IMR-90 (cell line): ENCODE measurements around the gene USP40. TPM values are rescaled to one million over a fixed set of nuclear protein-coding genes. Genes with fewer than 3 reads are reported as not detected.

Experiments used
- ATAC-seq: fragments of 200-7000 bp; cut with Tn5 transposase; 2 replicates; pipeline ENCODE4 v1.9.1; 2020; ENCODE audit warnings: low read depth, mild to moderate bottlenecking, moderate library complexity
- BruUV-seq: library from RNA; stranded (reverse); fragments of 400-500 nt; replicated peaks from 2 replicates; lab custom pipeline; 2021; lab: Mats Ljungman, UMichigan
- CTCF ChIA-PET: fragments of 300-600 bp; formaldehyde crosslinking; extraction: SDS; loops from one replicate; lab custom pipeline; 2021; ENCODE audit warnings: antibody characterized with exemption; lab: Yijun Ruan, JAX
- POLR2A ChIA-PET: fragments of 300-600 bp; sonication (Branson Sonifier 250); formaldehyde crosslinking; loops from one replicate; lab custom pipeline; 2022; ENCODE audit warnings: antibody characterized with exemption; ENCODE audit not compliant: unreplicated experiment; lab: Charles Lee
- DNase-seq: peaks from one replicate; pipeline ENCODE4 v3.0.0; 2013
- H2AFZ ChIP-seq: replicated peaks from 2 replicates; pipeline ENCODE3; 2013; ENCODE audit warnings: low read length, mild to moderate bottlenecking; ENCODE audit not compliant: poor library complexity
- H2AK5ac ChIP-seq: 2 replicates; pipeline ENCODE4 v1.6.1; 2013; ENCODE audit warnings: low read depth, low read length, inconsistent platforms
- H2AK9ac ChIP-seq: replicated peaks from 2 replicates; pipeline ENCODE3; 2013; ENCODE audit warnings: mild to moderate bottlenecking, low read depth, low read length, moderate library complexity; ENCODE audit not compliant: poor library complexity
- H2BK120ac ChIP-seq: 2 replicates; pipeline ENCODE4 v1.6.1; 2013; ENCODE audit warnings: low read depth, low read length, inconsistent platforms
- H2BK15ac ChIP-seq: 3 replicates; pipeline ENCODE4 v1.6.1; 2013; ENCODE audit warnings: low read depth, low read length, inconsistent platforms
- H2BK20ac ChIP-seq: 2 replicates; pipeline ENCODE4 v1.6.1; 2013; ENCODE audit warnings: low read depth, mild to moderate bottlenecking, inconsistent platforms, low read length, moderate library complexity
- H2BK5ac ChIP-seq: 2 replicates; pipeline ENCODE4 v1.6.1; 2013; ENCODE audit warnings: mild to moderate bottlenecking, low read depth, low read length, inconsistent platforms; ENCODE audit not compliant: poor library complexity, severe bottlenecking
- H3K14ac ChIP-seq: replicated peaks from 2 replicates; pipeline ENCODE4 v1.6.1; 2013; ENCODE audit warnings: low read depth, low read length, inconsistent platforms
- H3K18ac ChIP-seq: 2 replicates; pipeline ENCODE4 v1.6.1; 2013; ENCODE audit warnings: low read depth, low read length, control low read depth
- H3K23ac ChIP-seq: 2 replicates; pipeline ENCODE4 v1.6.1; 2013; ENCODE audit warnings: low read depth, low read length, inconsistent platforms
- H3K27ac ChIP-seq: 2 replicates; pipeline ENCODE4 v1.5.1; 2013; ENCODE audit warnings: mild to moderate bottlenecking, control low read depth, low read length; ENCODE audit not compliant: insufficient read depth
- H3K27me3 ChIP-seq: 2 replicates; pipeline ENCODE4 v1.6.1; 2013; ENCODE audit warnings: low read length; ENCODE audit not compliant: control insufficient read depth, insufficient read depth
- H3K36me3 ChIP-seq: 2 replicates; pipeline ENCODE4 v1.6.1; 2013; ENCODE audit warnings: low read length, mixed read lengths; ENCODE audit not compliant: control insufficient read depth, insufficient read depth
- H3K4ac ChIP-seq: 2 replicates; pipeline ENCODE4 v1.6.1; 2013; ENCODE audit warnings: low read depth, low read length, inconsistent platforms
- H3K4me1 ChIP-seq: 2 replicates; pipeline ENCODE4 v1.6.1; 2013; ENCODE audit warnings: low read length, mixed read lengths; ENCODE audit not compliant: control insufficient read depth, insufficient read depth
- H3K4me2 ChIP-seq: 2 replicates; pipeline ENCODE4 v1.6.1; 2013; ENCODE audit warnings: low read depth, mild to moderate bottlenecking, control low read depth, low read length, moderate library complexity
- H3K4me3 ChIP-seq: 2 replicates; pipeline ENCODE4 v1.5.1; 2013; ENCODE audit warnings: low read depth, mild to moderate bottlenecking, control low read depth, low read length, moderate library complexity; ENCODE audit not compliant: insufficient read depth
- H3K56ac ChIP-seq: 2 replicates; pipeline ENCODE4 v1.6.1; 2013; ENCODE audit warnings: low read length, inconsistent platforms; ENCODE audit not compliant: insufficient read depth; ENCODE audit errors: extremely low read depth
- H3K79me1 ChIP-seq, 2 experiments: 2 replicates each; pipeline ENCODE4 v1.6.1; 2013; ENCODE audit warnings: low read length in 2 of 2, inconsistent platforms in 1 of 2, low read depth in 1 of 2
- H3K9ac ChIP-seq: 2 replicates; pipeline ENCODE4 v1.6.1; 2013; ENCODE audit warnings: low read depth, low read length, control low read depth
- H3K9me1 ChIP-seq: 2 replicates; pipeline ENCODE4 v1.6.1; 2013; ENCODE audit warnings: low read length, inconsistent platforms; ENCODE audit not compliant: insufficient read depth
- H3K9me3 ChIP-seq: 2 replicates; pipeline ENCODE4 v1.6.1; 2013; ENCODE audit warnings: low read length; ENCODE audit not compliant: control insufficient read depth, insufficient read depth
- H4K20me1 ChIP-seq: 2 replicates; pipeline ENCODE4 v1.6.1; 2013; ENCODE audit warnings: low read length, inconsistent platforms; ENCODE audit not compliant: insufficient read depth
- H4K5ac ChIP-seq: 2 replicates; pipeline ENCODE4 v1.6.1; 2013; ENCODE audit warnings: mild to moderate bottlenecking, low read depth, low read length, control low read depth
- H4K8ac ChIP-seq, 2 experiments: 2 replicates each; pipeline ENCODE4 v1.6.1; 2013; ENCODE audit warnings: low read depth in 2 of 2, low read length in 2 of 2, control low read depth in 1 of 2, inconsistent platforms in 1 of 2
- H4K91ac ChIP-seq: 2 replicates; pipeline ENCODE4 v1.6.1; 2013; ENCODE audit warnings: low read depth, low read length, inconsistent platforms; ENCODE audit not compliant: insufficient read depth
- CEBPB ChIP-seq: IDR thresholded peaks from 2 replicates; pipeline ENCODE4 v1.6.1; 2012; ENCODE audit warnings: low read depth, low read length, improper control_type of control experiment
- FOS ChIP-seq: fragments of 150-350 bp; IDR thresholded peaks from 2 replicates; pipeline ENCODE4 v1.6.1; 2016; ENCODE audit warnings: low read depth, low read length
- SMC3 ChIP-seq: fragments of 150-350 bp; IDR thresholded peaks from 2 replicates; pipeline ENCODE4 v1.6.1; 2016; ENCODE audit warnings: low read depth, mild to moderate bottlenecking, antibody characterized with exemption, low read length, moderate library complexity
- WGBS, 2 experiments: methylation state at CpG; one replicate each; pipeline versions ENCODE4 v1.1.5 to v1.1.7; 2013; ENCODE audit warnings: missing lambda C conversion rate in 2 of 2; ENCODE audit not compliant: insufficient read length in 1 of 2; ENCODE audit errors: extremely low coverage in 2 of 2; 5-methylcytosine and 5-hydroxymethylcytosine counted together
- dilution Hi-C: fragments of 300-500 bp; cut with HindIII; formaldehyde crosslinking; loops from one replicate; pipeline ENCODE4 v1.14.3; 2018; ENCODE audit warnings: low sequenced_read_pairs; ENCODE audit not compliant: unreplicated experiment
- in situ Hi-C: fragments of 300-500 bp; cut with MboI; formaldehyde crosslinking; loops from 3 replicates; pipeline ENCODE4 v1.14.3; 2019; ENCODE audit warnings: low sequenced_read_pairs, inconsistent platforms, mixed read lengths
- intact Hi-C: fragments of 100-400 bp; cut with micrococcal nuclease; formaldehyde crosslinking; loops from 2 replicates; pipeline ENCODE4 v1.10.0; 2022
- polyA plus RNA-seq, 3 experiments: library from polyadenylated mRNA; depleted of rRNA; stranded (reverse); fragments of >200 nt; gene quantifications; 2 replicates each; pipeline ENCODE4 v1.2.3, GENCODE V29; 2012; ENCODE audit warnings: low replicate concordance in 1 of 3
- total RNA-seq: library from RNA; depleted of rRNA; stranded (reverse); fragments of >200 nt; gene quantifications from 2 replicates; pipeline ENCODE4 v1.2.3, GENCODE V29; 2012

Gene USP40
- total and polyA plus RNA-seq, 2 of the 4 experiments (the other 2 are of a cell fraction) = 30.1 to 30.8 TPM

- POLR2A ChIA-PET = no interaction called here
- Histone ChIP-seq H3K4me3 (no peak overlapping the region), H2BK15ac (no peak overlapping the region), H3K27me3 (no peaks in the 10 kb centered on the region), H3K9ac (no peak overlapping the region), H2BK20ac (no peak overlapping the region), H3K23ac (no peak overlapping the region), H2AK5ac (no peak overlapping the region), H4K5ac (no peak overlapping the region), H2BK120ac (no peak overlapping the region), H3K18ac (no peak overlapping the region), H3K4me1 (no peaks in the 10 kb centered on the region), H2BK5ac (no peak overlapping the region), H4K91ac (no peak overlapping the region), H3K79me1 (no peaks in the 10 kb centered on the region), H3K14ac (no peak overlapping the region), H3K9me1 (peaks cover 2% of the 10 kb centered on the region; the same call in 1 of the 2 replicates), H3K36me3 (peaks cover 20% of the 10 kb centered on the region), H3K4ac (no peak overlapping the region), H4K8ac (no peak overlapping the region), H4K20me1 (no peaks in the 10 kb centered on the region), H3K27ac (no peak overlapping the region), H3K9me3 (no peaks in the 10 kb centered on the region), H3K4me2 (no peak overlapping the region), H2AK9ac (no peak overlapping the region), H2AFZ (no peak overlapping the region), H3K56ac (no peak overlapping the region)
- no TSS peak for BruUV-seq
- 97% methylated on average over 14 of the region's 18 CpGs; no CpG with 5 or more reads in 1 of the 2 experiments for WGBS, 2 experiments
- dilution Hi-C loops (no loop called here), in situ Hi-C loops (loop anchor here (5.0 to 10.0 kb wide), 3 partner anchors 93 to 267 kb away; partner anchors contain the start of genes DGKD and UGT1A5), intact Hi-C loops (no loop called here)
- ATAC-seq (no peak), DNase-seq (no peak)
- CTCF ChIA-PET = no interaction called here
- TF ChIP-seq CEBPB (no peak), FOS (no peak), SMC3 (no peak)
Measured at GRCh38 chr2:233445152-233445830, 121.3 kb downstream of the USP40 start.
